Heart left ventricle (tissue), 13 donors: ENCODE results near the gene PTBP3.

Experiments used
- POLR2A ChIP-seq, 2 donors: fragments of 450-650 bp; IDR thresholded peaks; one replicate each; pipeline ENCODE4 v1.6.1; 2017; ENCODE audit warnings: antibody characterized with exemption in 2 of 2, mild to moderate bottlenecking in 2 of 2, moderate library complexity in 2 of 2
- TF ChIP-seq, protein P1 (sequence below), 12 donors: fragments of 200-600 bp; sonication (generic) in 4 of 12; IDR thresholded peaks; one replicate each; pipeline versions ENCODE4 v1.5.0 to v1.8.0; 2018 to 2022; ENCODE audit warnings: antibody characterized with exemption in 12 of 12, mild to moderate bottlenecking in 5 of 12
- donor health status: ischemic (EF 13 %, LVEDD 7.1; RV severe dilation, severe dysfunction).
- donor health status: DM: no; HTN: yes; CAD: no.
- donor health status: DM: no; HTN: no; CAD: no.
- donor health status: ischemic (EF 25% LVEDD 6.9; RV normal size, moderate dysfunction).
- donor health status: ischemic (EF 25% LVEDD 5.7; RV mildly dilated, moderate dysfunction).
- donor health status: ischemic (EF 35%, LVEDD 5.7; RV mildly dilated, moderate dysfunction).
- donor health status: nonischemic (EF 11% LVEDD 7.7; RV severe dilation, severe dysfunction).
- donor health status: DM: yes; HTN: yes; CAD: no.
- donor health status: PGD.
- donor health status: ischemic (EF 29% LVEDD 5.4; RV normal size, mild dysfunction).
- donor health status: nonischemic (EF 23%, LVEDD 6.1; RV moderate dilation, normal function).

DNA sequence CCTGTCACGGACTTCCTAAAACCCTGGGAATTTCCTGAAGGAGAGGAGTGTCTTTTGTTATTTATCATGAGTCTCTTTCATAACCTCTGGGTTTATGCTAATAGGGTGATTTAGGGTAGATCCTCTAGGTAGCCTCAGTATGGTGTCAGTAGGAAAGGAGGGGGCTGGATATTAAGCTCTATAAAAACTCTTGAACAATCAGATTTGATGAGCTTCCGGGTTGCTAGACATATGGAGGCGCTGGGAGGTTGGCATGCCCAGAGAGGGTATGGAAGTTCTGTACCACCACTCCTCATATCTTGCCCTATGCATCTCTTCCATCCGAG is 15.6 kb upstream of the PTBP3 start:
- no peak for TF ChIP-seq POLR2A (IDR thresholded peaks at IDR 0.05)
- TF ChIP-seq, protein P1, sequence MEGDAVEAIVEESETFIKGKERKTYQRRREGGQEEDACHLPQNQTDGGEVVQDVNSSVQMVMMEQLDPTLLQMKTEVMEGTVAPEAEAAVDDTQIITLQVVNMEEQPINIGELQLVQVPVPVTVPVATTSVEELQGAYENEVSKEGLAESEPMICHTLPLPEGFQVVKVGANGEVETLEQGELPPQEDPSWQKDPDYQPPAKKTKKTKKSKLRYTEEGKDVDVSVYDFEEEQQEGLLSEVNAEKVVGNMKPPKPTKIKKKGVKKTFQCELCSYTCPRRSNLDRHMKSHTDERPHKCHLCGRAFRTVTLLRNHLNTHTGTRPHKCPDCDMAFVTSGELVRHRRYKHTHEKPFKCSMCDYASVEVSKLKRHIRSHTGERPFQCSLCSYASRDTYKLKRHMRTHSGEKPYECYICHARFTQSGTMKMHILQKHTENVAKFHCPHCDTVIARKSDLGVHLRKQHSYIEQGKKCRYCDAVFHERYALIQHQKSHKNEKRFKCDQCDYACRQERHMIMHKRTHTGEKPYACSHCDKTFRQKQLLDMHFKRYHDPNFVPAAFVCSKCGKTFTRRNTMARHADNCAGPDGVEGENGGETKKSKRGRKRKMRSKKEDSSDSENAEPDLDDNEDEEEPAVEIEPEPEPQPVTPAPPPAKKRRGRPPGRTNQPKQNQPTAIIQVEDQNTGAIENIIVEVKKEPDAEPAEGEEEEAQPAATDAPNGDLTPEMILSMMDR (IDR thresholded peaks at IDR 0.05) = no peak
